SK-N-SH treated with all-trans-retinoic acid at 6 μM for 48 hours (cell line): Measurements from ENCODE around the gene FAM181B.

ENCODE experiments used
- ATAC-seq: fragments of 200-7000 bp; cut with Tn5 transposase; 3 replicates; pipeline ENCODE4 v1.9.1; 2020; ENCODE audit warnings: mild to moderate bottlenecking, moderate library complexity
- ARNTL ChIP-seq: fragments of 450-650 bp; formaldehyde crosslinking; IDR thresholded peaks from 2 replicates; pipeline ENCODE4 v1.5.0; 2020; ENCODE audit warnings: low read depth, mild to moderate bottlenecking, moderate library complexity, borderline replicate concordance
- CSDC2 ChIP-seq: fragments of 250-450 bp; sonication (Bioruptor Pico); IDR thresholded peaks from 2 replicates; pipeline ENCODE4 v1.5.0; 2020; ENCODE audit warnings: mild to moderate bottlenecking, moderate library complexity
- ESRRG ChIP-seq: fragments of 250-450 bp; sonication (Bioruptor Pico); IDR thresholded peaks from 2 replicates; pipeline ENCODE4 v1.6.1; 2021; ENCODE audit warnings: mild to moderate bottlenecking
- GLIS3 ChIP-seq: fragments of 250-450 bp; sonication (Bioruptor Pico); IDR thresholded peaks from 2 replicates; pipeline ENCODE4 v1.5.0; 2020; ENCODE audit warnings: mild to moderate bottlenecking, moderate library complexity
- ISL1 ChIP-seq: fragments of 250-450 bp; sonication (Bioruptor Pico); IDR thresholded peaks from 2 replicates; pipeline ENCODE4 v2.1.2; 2022; ENCODE audit warnings: mild to moderate bottlenecking, moderate library complexity
- OSR1 ChIP-seq: fragments of 250-450 bp; sonication (Bioruptor Pico); IDR thresholded peaks from 2 replicates; pipeline ENCODE4 v1.8.0; 2022; ENCODE audit warnings: moderate library complexity, mild to moderate bottlenecking, inconsistent platforms
- PPARA ChIP-seq: fragments of 250-450 bp; sonication (Bioruptor Pico); IDR thresholded peaks from 2 replicates; pipeline ENCODE4 v1.5.0; 2020; ENCODE audit warnings: mild to moderate bottlenecking, borderline replicate concordance
- SNAI2 ChIP-seq: fragments of 250-450 bp; sonication (Bioruptor Pico); IDR thresholded peaks from 2 replicates; pipeline ENCODE4 v1.5.0; 2020; ENCODE audit warnings: mild to moderate bottlenecking, moderate library complexity
- TCF4 ChIP-seq: fragments of 250-450 bp; sonication (Bioruptor Pico); IDR thresholded peaks from 2 replicates; pipeline ENCODE4 v1.8.0; 2021; ENCODE audit warnings: mild to moderate bottlenecking, moderate library complexity, borderline replicate concordance
- TOX ChIP-seq: fragments of 250-450 bp; sonication (Bioruptor Pico); IDR thresholded peaks from 2 replicates; pipeline ENCODE4 v1.8.0; 2021; ENCODE audit warnings: mild to moderate bottlenecking, moderate library complexity, borderline replicate concordance
- ZC3H10 ChIP-seq: fragments of 250-450 bp; sonication (Bioruptor Pico); IDR thresholded peaks from 2 replicates; pipeline ENCODE4 v1.5.1; 2021; ENCODE audit warnings: mild to moderate bottlenecking, moderate library complexity
- ZFP3 ChIP-seq: fragments of 250-450 bp; sonication (Bioruptor Pico); IDR thresholded peaks from 2 replicates; pipeline ENCODE4 v1.5.0; 2020; ENCODE audit warnings: mild to moderate bottlenecking, moderate library complexity
- ZFP30 ChIP-seq: fragments of 450-650 bp; formaldehyde crosslinking; IDR thresholded peaks from 2 replicates; pipeline ENCODE4 v1.5.0; 2022; ENCODE audit warnings: mild to moderate bottlenecking, moderate library complexity
- ZNF565 ChIP-seq: fragments of 450-650 bp; formaldehyde crosslinking; conservative IDR thresholded peaks from 2 replicates; pipeline ENCODE4 v1.5.0; 2020; ENCODE audit warnings: low read depth, mild to moderate bottlenecking, moderate library complexity
- ZNF70 ChIP-seq: fragments of 450-650 bp; formaldehyde crosslinking; IDR thresholded peaks from 2 replicates; pipeline ENCODE4 v1.5.0; 2020; ENCODE audit warnings: mild to moderate bottlenecking, moderate library complexity
- ZNF8 ChIP-seq: fragments of 450-650 bp; formaldehyde crosslinking; IDR thresholded peaks from 2 replicates; pipeline ENCODE4 v1.5.0; 2020; ENCODE audit warnings: mild to moderate bottlenecking, moderate library complexity
- TF ChIP-seq, protein P1 (sequence below): fragments of 250-450 bp; sonication (Bioruptor Pico); IDR thresholded peaks from 2 replicates; pipeline ENCODE4 v1.8.0; 2020; ENCODE audit warnings: mild to moderate bottlenecking, moderate library complexity, borderline replicate concordance
- TF ChIP-seq, protein P2 (sequence below): fragments of 250-450 bp; sonication (Bioruptor Pico); IDR thresholded peaks from 2 replicates; pipeline ENCODE4 v1.5.1; 2021; ENCODE audit warnings: mild to moderate bottlenecking, moderate library complexity
- TF ChIP-seq, protein P3 (sequence below): fragments of 250-450 bp; sonication (Bioruptor Pico); IDR thresholded peaks from 2 replicates; pipeline ENCODE4 v1.5.1; 2020; ENCODE audit warnings: low read depth, mild to moderate bottlenecking, moderate library complexity
- TF ChIP-seq, protein P4 (sequence below): fragments of 250-450 bp; sonication (Bioruptor Pico); IDR thresholded peaks from 2 replicates; pipeline ENCODE4 v1.8.0; 2021; ENCODE audit warnings: low read depth, mild to moderate bottlenecking, moderate library complexity, borderline replicate concordance

FAM181B gene

DNA sequence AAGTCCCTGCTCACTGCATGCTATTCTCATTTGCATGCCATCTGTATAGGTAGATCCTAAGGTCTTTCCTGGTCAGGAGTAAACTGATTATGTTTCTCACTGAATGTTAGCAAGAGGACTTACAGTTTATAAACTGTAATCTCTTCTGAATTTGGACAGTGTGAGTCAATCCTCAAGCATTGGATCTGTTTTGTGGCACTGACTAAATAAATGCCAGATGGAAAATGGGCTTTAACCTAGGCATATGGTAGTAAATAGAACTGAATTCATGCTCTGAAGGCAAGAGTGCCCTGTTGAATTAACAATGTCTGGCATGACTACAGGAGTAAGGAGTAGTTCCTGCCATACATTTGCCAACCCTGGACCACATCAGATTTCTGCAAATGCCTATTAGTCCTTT is 11.4 kb downstream of the FAM181B start:
- TF ChIP-seq TCF4 (CRISPR knock-in tag), result no peak
- TF ChIP-seq CSDC2 (CRISPR knock-in tag), result no peak
- no peak for TF ChIP-seq SNAI2 (CRISPR knock-in tag)
- no peak for TF ChIP-seq PPARA
- TF ChIP-seq ZFP3 (CRISPR knock-in tag), result no peak
- TF ChIP-seq, protein P1, sequence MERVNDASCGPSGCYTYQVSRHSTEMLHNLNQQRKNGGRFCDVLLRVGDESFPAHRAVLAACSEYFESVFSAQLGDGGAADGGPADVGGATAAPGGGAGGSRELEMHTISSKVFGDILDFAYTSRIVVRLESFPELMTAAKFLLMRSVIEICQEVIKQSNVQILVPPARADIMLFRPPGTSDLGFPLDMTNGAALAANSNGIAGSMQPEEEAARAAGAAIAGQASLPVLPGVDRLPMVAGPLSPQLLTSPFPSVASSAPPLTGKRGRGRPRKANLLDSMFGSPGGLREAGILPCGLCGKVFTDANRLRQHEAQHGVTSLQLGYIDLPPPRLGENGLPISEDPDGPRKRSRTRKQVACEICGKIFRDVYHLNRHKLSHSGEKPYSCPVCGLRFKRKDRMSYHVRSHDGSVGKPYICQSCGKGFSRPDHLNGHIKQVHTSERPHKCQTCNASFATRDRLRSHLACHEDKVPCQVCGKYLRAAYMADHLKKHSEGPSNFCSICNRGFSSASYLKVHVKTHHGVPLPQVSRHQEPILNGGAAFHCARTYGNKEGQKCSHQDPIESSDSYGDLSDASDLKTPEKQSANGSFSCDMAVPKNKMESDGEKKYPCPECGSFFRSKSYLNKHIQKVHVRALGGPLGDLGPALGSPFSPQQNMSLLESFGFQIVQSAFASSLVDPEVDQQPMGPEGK (CRISPR knock-in tag), result no peak
- TF ChIP-seq, protein P2, sequence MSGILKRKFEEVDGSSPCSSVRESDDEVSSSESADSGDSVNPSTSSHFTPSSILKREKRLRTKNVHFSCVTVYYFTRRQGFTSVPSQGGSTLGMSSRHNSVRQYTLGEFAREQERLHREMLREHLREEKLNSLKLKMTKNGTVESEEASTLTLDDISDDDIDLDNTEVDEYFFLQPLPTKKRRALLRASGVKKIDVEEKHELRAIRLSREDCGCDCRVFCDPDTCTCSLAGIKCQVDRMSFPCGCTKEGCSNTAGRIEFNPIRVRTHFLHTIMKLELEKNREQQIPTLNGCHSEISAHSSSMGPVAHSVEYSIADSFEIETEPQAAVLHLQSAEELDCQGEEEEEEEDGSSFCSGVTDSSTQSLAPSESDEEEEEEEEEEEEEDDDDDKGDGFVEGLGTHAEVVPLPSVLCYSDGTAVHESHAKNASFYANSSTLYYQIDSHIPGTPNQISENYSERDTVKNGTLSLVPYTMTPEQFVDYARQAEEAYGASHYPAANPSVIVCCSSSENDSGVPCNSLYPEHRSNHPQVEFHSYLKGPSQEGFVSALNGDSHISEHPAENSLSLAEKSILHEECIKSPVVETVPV, result no peak
- no peak for TF ChIP-seq ZNF565
- TF ChIP-seq ZNF8 (CRISPR knock-in tag), result no peak
- TF ChIP-seq ZFP30 (CRISPR knock-in tag), result no peak
- no peak for TF ChIP-seq ZC3H10 (CRISPR knock-in tag)
- TF ChIP-seq, protein P3, sequence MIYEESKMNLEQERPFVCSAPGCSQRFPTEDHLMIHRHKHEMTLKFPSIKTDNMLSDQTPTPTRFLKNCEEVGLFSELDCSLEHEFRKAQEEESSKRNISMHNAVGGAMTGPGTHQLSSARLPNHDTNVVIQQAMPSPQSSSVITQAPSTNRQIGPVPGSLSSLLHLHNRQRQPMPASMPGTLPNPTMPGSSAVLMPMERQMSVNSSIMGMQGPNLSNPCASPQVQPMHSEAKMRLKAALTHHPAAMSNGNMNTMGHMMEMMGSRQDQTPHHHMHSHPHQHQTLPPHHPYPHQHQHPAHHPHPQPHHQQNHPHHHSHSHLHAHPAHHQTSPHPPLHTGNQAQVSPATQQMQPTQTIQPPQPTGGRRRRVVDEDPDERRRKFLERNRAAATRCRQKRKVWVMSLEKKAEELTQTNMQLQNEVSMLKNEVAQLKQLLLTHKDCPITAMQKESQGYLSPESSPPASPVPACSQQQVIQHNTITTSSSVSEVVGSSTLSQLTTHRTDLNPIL (CRISPR knock-in tag), result no peak
- no peak for TF ChIP-seq ZNF70 (CRISPR knock-in tag)
- no peak for TF ChIP-seq ARNTL (CRISPR knock-in tag)
- TF ChIP-seq ESRRG, result no peak
- TF ChIP-seq, all 23 proteins: peak for 0
- peak; percentile 55 for ATAC-seq

GRCh38 chr11:82720267-82721065 is 13.2 kb downstream of the FAM181B start:
- TF ChIP-seq, protein P2, result no peak
- no peak for TF ChIP-seq TOX (CRISPR knock-in tag)
- TF ChIP-seq, protein P1 (CRISPR knock-in tag), result no peak
- TF ChIP-seq ESRRG, result no peak
- no peak for TF ChIP-seq PPARA
- TF ChIP-seq ISL1 (CRISPR knock-in tag), result no peak
- TF ChIP-seq ARNTL (CRISPR knock-in tag), result no peak
- TF ChIP-seq OSR1 (CRISPR knock-in tag), result no peak
- no peak for TF ChIP-seq ZNF8 (CRISPR knock-in tag)
- TF ChIP-seq CSDC2 (CRISPR knock-in tag), result no peak
- TF ChIP-seq GLIS3 (CRISPR knock-in tag), result no peak
- TF ChIP-seq SNAI2 (CRISPR knock-in tag), result no peak
- TF ChIP-seq, protein P3 (CRISPR knock-in tag), result no peak
- no peak for TF ChIP-seq TCF4 (CRISPR knock-in tag)
- no peak for TF ChIP-seq ZNF70 (CRISPR knock-in tag)
- TF ChIP-seq ZC3H10 (CRISPR knock-in tag), result no peak
- TF ChIP-seq, protein P4, sequence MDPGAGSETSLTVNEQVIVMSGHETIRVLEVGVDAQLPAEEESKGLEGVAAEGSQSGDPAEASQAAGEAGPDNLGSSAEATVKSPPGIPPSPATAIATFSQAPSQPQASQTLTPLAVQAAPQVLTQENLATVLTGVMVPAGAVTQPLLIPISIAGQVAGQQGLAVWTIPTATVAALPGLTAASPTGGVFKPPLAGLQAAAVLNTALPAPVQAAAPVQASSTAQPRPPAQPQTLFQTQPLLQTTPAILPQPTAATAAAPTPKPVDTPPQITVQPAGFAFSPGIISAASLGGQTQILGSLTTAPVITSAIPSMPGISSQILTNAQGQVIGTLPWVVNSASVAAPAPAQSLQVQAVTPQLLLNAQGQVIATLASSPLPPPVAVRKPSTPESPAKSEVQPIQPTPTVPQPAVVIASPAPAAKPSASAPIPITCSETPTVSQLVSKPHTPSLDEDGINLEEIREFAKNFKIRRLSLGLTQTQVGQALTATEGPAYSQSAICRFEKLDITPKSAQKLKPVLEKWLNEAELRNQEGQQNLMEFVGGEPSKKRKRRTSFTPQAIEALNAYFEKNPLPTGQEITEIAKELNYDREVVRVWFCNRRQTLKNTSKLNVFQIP, result no peak
- no peak for TF ChIP-seq ZNF565
- no peak for TF ChIP-seq ZFP3 (CRISPR knock-in tag)
- no peak for TF ChIP-seq ZFP30 (CRISPR knock-in tag)
- no peak for ATAC-seq
